Subcutaneous adipose tissue (tissue), 4 donors: ENCODE data around the gene ARAP1. TPM values are rescaled to one million over a fixed set of nuclear protein-coding genes. Genes with fewer than 3 reads are reported as not detected.

ENCODE experiments used
- CTCF ChIP-seq: fragments of 450-650 bp; IDR thresholded peaks from one replicate; pipeline ENCODE4 v1.5.1; 2016; ENCODE audit warnings: low read depth, mild to moderate bottlenecking, control low read depth, antibody characterized with exemption, moderate library complexity
- total RNA-seq, 4 donors: library from RNA; depleted of rRNA; stranded (reverse); fragments of >200 nt; gene quantifications; one replicate each; pipeline ENCODE4 v1.1.0, GENCODE V29; 2016

The ARAP1 gene
- total RNA-seq, 4 donors from 2014 or later = 35.1 to 161 (median 127) TPM

- TF ChIP-seq CTCF = no peak
Observed at GRCh38 chr11:72668629-72669347, 83.4 kb downstream of the ARAP1 start.

GRCh38 chr11:72665911-72666472, 86.2 kb downstream of the ARAP1 start:
- no peak for TF ChIP-seq CTCF

- TF ChIP-seq CTCF = no peak
Observed at GRCh38 chr11:72662036-72662435, 90.2 kb downstream of the ARAP1 start.

GRCh38 chr11:72661486-72661885, 90.7 kb downstream of the ARAP1 start:
- TF ChIP-seq CTCF = no peak

GRCh38 chr11:72658989-72659640, 93.1 kb downstream of the ARAP1 start:
- no peak for TF ChIP-seq CTCF

GRCh38 chr11:72657411-72658100, 94.7 kb downstream of the ARAP1 start:
- no peak for TF ChIP-seq CTCF
